PC-3 (cell line): ENCODE results near the gene SERPINA12. TPM values are rescaled to one million over a fixed set of nuclear protein-coding genes. Genes with fewer than 3 reads are reported as not detected.

Experiments
- ATAC-seq: fragments of 200-7000 bp; cut with Tn5 transposase; 2 replicates; pipeline ENCODE4 v1.9.1; 2020; ENCODE audit warnings: mild to moderate bottlenecking, moderate library complexity
- BruUV-seq: library from RNA; stranded (reverse); fragments of 400-500 nt; replicated peaks from 2 replicates; lab custom pipeline; 2021; lab: Mats Ljungman, UMichigan
- CTCF ChIA-PET: fragments of 300-600 bp; sonication (Branson Sonifier 250); formaldehyde crosslinking; loops from one replicate; lab custom pipeline; 2022; ENCODE audit warnings: antibody characterized with exemption; lab: Charles Lee
- POLR2A ChIA-PET: fragments of 300-600 bp; sonication (Branson Sonifier 250); formaldehyde crosslinking; loops from one replicate; lab custom pipeline; 2022; ENCODE audit warnings: antibody characterized with exemption; ENCODE audit not compliant: unreplicated experiment; lab: Charles Lee
- DNase-seq: peaks from one replicate; pipeline ENCODE4 v3.0.0-alpha.2; 2015
- H2AFZ ChIP-seq: fragments of 300-600 bp; sonication (generic); 2 replicates; pipeline ENCODE4 v1.6.0; 2016; ENCODE audit warnings: antibody characterized with exemption, low read length
- H3F3A ChIP-seq: fragments of 300-600 bp; sonication (generic); one replicate; pipeline ENCODE4 v1.6.0; 2017; ENCODE audit warnings: antibody characterized with exemption, low read length, control low read depth, mild to moderate bottlenecking; ENCODE audit not compliant: unreplicated experiment
- H3K27ac ChIP-seq: fragments of 300-600 bp; sonication (generic); 2 replicates; pipeline ENCODE4 v1.5.1; 2016; ENCODE audit warnings: mild to moderate bottlenecking, low read length
- H3K27me3 ChIP-seq: fragments of 300-600 bp; sonication (generic); 2 replicates; pipeline ENCODE4 v1.6.1; 2016; ENCODE audit warnings: low read length, mixed read lengths
- H3K36me3 ChIP-seq: fragments of 300-600 bp; sonication (generic); 2 replicates; pipeline ENCODE4 v1.6.1; 2016; ENCODE audit warnings: low read depth, mixed run types, low read length, mixed read lengths
- H3K4me1 ChIP-seq: fragments of 300-600 bp; sonication (generic); 2 replicates; pipeline ENCODE4 v1.5.1; 2016; ENCODE audit warnings: low read length; ENCODE audit not compliant: insufficient read depth
- H3K4me2 ChIP-seq: fragments of 300-600 bp; sonication (generic); 2 replicates; pipeline ENCODE4 v1.6.0; 2016; ENCODE audit warnings: low read length
- H3K4me3 ChIP-seq: fragments of 300-600 bp; sonication (generic); 2 replicates; pipeline ENCODE4 v1.5.1; 2016; ENCODE audit warnings: mild to moderate bottlenecking, low read length, mixed read lengths
- H3K79me2 ChIP-seq: fragments of 300-600 bp; sonication (generic); 2 replicates; pipeline ENCODE4 v1.6.1; 2017; ENCODE audit warnings: low read length, mixed read lengths
- H3K9ac ChIP-seq: fragments of 300-600 bp; sonication (generic); 2 replicates; pipeline ENCODE4 v1.6.0; 2016; ENCODE audit warnings: mild to moderate bottlenecking, low read length
- H3K9me2 ChIP-seq: fragments of 300-600 bp; sonication (generic); replicated peaks from 2 replicates; pipeline ENCODE4 v1.6.1; 2016; ENCODE audit warnings: mixed run types, low read length, mixed read lengths
- H3K9me3 ChIP-seq: fragments of 300-600 bp; sonication (generic); 2 replicates; pipeline ENCODE4 v1.6.1; 2016; ENCODE audit warnings: low read length, mixed read lengths
- H4K20me1 ChIP-seq: fragments of 300-600 bp; sonication (generic); 2 replicates; pipeline ENCODE4 v1.6.1; 2016; ENCODE audit warnings: low read length, mixed read lengths
- EZH2 ChIP-seq: fragments of 300-600 bp; sonication (generic); IDR thresholded peaks from one replicate; pipeline ENCODE4 v1.6.1; 2017; ENCODE audit warnings: antibody characterized with exemption, mild to moderate bottlenecking, low read length; ENCODE audit not compliant: unreplicated experiment
- EZH2phosphoT487 ChIP-seq: fragments of 300-600 bp; sonication (generic); IDR thresholded peaks from 2 replicates; pipeline ENCODE4 v1.6.1; 2018; ENCODE audit warnings: mild to moderate bottlenecking, antibody characterized with exemption, low read length, borderline replicate concordance
- intact Hi-C: fragments of 100-400 bp; cut with micrococcal nuclease; formaldehyde crosslinking; loops from 2 replicates; pipeline ENCODE4 v1.9.0; 2023
- total RNA-seq: library from RNA; depleted of rRNA; stranded (reverse); fragments of >200 nt; gene quantifications from 2 replicates; pipeline ENCODE4 v1.2.3, GENCODE V29; 2014
- TF ChIP-seq, protein P1 (sequence below): fragments of 300-600 bp; sonication (generic); conservative IDR thresholded peaks from 2 replicates; pipeline ENCODE4 v1.5.1; 2017; ENCODE audit warnings: antibody characterized with exemption, low read depth, mild to moderate bottlenecking, low read length

SERPINA12 gene
- total RNA-seq, 1 experiment from 2014 or later = not detected

- H3K36me3 ChIP-seq = no peaks in the 10 kb centered on the region
- CTCF ChIA-PET = no interaction called here
- DNase-seq = no peak
Measured at GRCh38 chr14:94545131-94545841, 36.0 kb upstream of the SERPINA12 start.

GRCh38 chr14:94544726-94545125 lies 35.5 kb upstream of the SERPINA12 start:
- Histone ChIP-seq H2AFZ (no peak overlapping the region), H3K36me3 (no peaks in the 10 kb centered on the region), H3K79me2 (no peaks in the 10 kb centered on the region), H3F3A (no peaks in the 10 kb centered on the region), H4K20me1 (no peaks in the 10 kb centered on the region), H3K4me2 (no peak overlapping the region), H3K27me3 (no peaks in the 10 kb centered on the region), H3K4me3 (no peak overlapping the region), H3K9ac (no peak overlapping the region), H3K4me1 (no peaks in the 10 kb centered on the region), H3K9me3 (no peaks in the 10 kb centered on the region), H3K27ac (no peak overlapping the region), H3K9me2 (no peaks in the 10 kb centered on the region)
- ChIA-PET POLR2A (no interaction called here), CTCF (no interaction called here)
- intact Hi-C loops = no loop called here
- ATAC-seq (no peak), DNase-seq (no peak)
- no TSS peak for BruUV-seq
- TF ChIP-seq EZH2 = no peak
- TF ChIP-seq EZH2phosphoT487 = no peak
- TF ChIP-seq, protein P1, sequence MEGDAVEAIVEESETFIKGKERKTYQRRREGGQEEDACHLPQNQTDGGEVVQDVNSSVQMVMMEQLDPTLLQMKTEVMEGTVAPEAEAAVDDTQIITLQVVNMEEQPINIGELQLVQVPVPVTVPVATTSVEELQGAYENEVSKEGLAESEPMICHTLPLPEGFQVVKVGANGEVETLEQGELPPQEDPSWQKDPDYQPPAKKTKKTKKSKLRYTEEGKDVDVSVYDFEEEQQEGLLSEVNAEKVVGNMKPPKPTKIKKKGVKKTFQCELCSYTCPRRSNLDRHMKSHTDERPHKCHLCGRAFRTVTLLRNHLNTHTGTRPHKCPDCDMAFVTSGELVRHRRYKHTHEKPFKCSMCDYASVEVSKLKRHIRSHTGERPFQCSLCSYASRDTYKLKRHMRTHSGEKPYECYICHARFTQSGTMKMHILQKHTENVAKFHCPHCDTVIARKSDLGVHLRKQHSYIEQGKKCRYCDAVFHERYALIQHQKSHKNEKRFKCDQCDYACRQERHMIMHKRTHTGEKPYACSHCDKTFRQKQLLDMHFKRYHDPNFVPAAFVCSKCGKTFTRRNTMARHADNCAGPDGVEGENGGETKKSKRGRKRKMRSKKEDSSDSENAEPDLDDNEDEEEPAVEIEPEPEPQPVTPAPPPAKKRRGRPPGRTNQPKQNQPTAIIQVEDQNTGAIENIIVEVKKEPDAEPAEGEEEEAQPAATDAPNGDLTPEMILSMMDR = no peak

More at GRCh38 chr14:94545131-94545841, 36.0 kb upstream of the SERPINA12 start:
- no peak overlapping the region for H3K9ac ChIP-seq
- no peaks in the 10 kb centered on the region for H3K27me3 ChIP-seq
- POLR2A ChIA-PET = no interaction called here
- H3K4me3 ChIP-seq = no peak overlapping the region
- no peak overlapping the region for H3K4me2 ChIP-seq
- H4K20me1 ChIP-seq = no peaks in the 10 kb centered on the region
- H2AFZ ChIP-seq = no peak overlapping the region
- BruUV-seq = no TSS peak
- intact Hi-C loops = no loop called here
- H3F3A ChIP-seq = no peaks in the 10 kb centered on the region
- no peak for TF ChIP-seq EZH2
- TF ChIP-seq, protein P1 = no peak
- no peak for TF ChIP-seq EZH2phosphoT487
- H3K27ac ChIP-seq = no peak overlapping the region
- H3K79me2 ChIP-seq = no peaks in the 10 kb centered on the region
- no peaks in the 10 kb centered on the region for H3K4me1 ChIP-seq
- ATAC-seq = no peak
- H3K9me2 ChIP-seq = no peaks in the 10 kb centered on the region
- H3K9me3 ChIP-seq = no peaks in the 10 kb centered on the region

DNA sequence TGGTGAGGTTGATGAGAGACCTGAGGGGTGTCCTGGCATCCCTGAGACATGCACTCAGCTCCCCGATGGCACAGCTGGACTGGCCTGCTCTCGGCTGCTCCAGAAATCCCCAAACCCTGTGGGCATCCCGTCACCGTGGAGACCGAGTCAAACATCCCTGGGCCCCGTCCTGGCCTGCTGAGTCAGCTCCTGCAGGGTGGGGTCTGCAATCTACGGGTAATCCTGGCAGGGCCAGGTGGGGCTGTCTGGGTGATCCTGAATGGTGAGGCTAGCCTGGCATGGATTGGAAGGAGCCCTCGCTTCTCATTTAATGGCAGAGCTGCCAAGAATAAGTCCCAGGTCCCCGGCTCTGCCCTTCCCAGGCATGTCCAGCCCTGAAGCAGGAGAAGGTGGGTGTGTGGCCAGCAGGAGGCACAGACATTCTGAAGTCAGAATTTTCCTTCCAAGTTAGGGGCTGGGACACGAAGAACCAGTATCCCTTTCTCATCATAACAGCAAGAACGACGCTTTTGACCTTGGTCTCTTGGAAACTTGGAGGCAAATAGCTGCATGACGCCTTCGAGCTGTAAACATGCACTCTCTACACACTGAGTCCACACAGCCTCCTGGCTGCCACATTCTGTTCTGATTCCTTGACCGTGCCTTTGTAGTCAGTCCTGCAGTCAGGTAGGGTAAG lies 34.3 kb upstream of the SERPINA12 start:
- TF ChIP-seq EZH2 (no peak), EZH2phosphoT487 (no peak)
- TF ChIP-seq, protein P1 = no peak
- intact Hi-C loops = no loop called here

More for the DNA sequence above, 34.3 kb upstream of the SERPINA12 start:
- Histone ChIP-seq H3K4me3 (no peak overlapping the region), H2AFZ (no peak overlapping the region), H3K36me3 (no peaks in the 10 kb centered on the region), H3K27me3 (no peaks in the 10 kb centered on the region), H3K79me2 (no peaks in the 10 kb centered on the region), H3K9ac (no peak overlapping the region), H3K9me3 (no peaks in the 10 kb centered on the region), H3K9me2 (no peaks in the 10 kb centered on the region), H3F3A (no peaks in the 10 kb centered on the region), H4K20me1 (no peaks in the 10 kb centered on the region), H3K4me1 (no peaks in the 10 kb centered on the region), H3K27ac (no peak overlapping the region), H3K4me2 (no peak overlapping the region)
- ChIA-PET CTCF (no interaction called here), POLR2A (no interaction called here)
- no peak for DNase-seq
- BruUV-seq = no TSS peak
- no peak for ATAC-seq
